GM12872 (cell line): Measurements from ENCODE around the gene SLC4A4.

Experiments
- CTCF ChIP-seq: IDR thresholded peaks from 3 replicates; pipeline ENCODE4 v1.5.1; 2011; ENCODE audit warnings: low read depth, mild to moderate bottlenecking, low read length, moderate library complexity; ENCODE audit not compliant: insufficient read depth

SLC4A4 gene

GRCh38 chr4:71377561-71377960, 38.7 kb downstream of the SLC4A4 start:
- TF ChIP-seq CTCF, result no peak

- no peak for TF ChIP-seq CTCF
These were observed 40.3 kb downstream of the SLC4A4 start for GRCh38 chr4:71379126-71379525.

GRCh38 chr4:71380788-71381187, 42.0 kb downstream of the SLC4A4 start:
- TF ChIP-seq CTCF, result no peak

- TF ChIP-seq CTCF, result no peak
These were observed 43.5 kb downstream of the SLC4A4 start for GRCh38 chr4:71382125-71382899.

GRCh38 chr4:71382900-71383560, 44.2 kb downstream of the SLC4A4 start:
- TF ChIP-seq CTCF, result no peak

- no peak for TF ChIP-seq CTCF
These were observed 45.2 kb downstream of the SLC4A4 start for GRCh38 chr4:71383984-71384383.

GRCh38 chr4:71389149-71389827, 50.5 kb downstream of the SLC4A4 start:
- no peak for TF ChIP-seq CTCF
